HG03439 (cell line): ENCODE data around the gene FYN.
A peak's percentile ranks its signal among the peaks of the same experiment; 100 is the strongest.
"Not testable (repeated sequence)": the region's sequence is repeated elsewhere in the genome, so short reads cannot be mapped to it uniquely, and the experiment has no call there.

ENCODE experiments used
- ATAC-seq: cut with Tn5 transposase; IDR thresholded peaks from one replicate; pipeline ENCODE4 v1.9.1; 2021; ENCODE audit warnings: mild to moderate bottlenecking, moderate library complexity; ENCODE audit not compliant: unreplicated experiment

FYN gene

GRCh38 chr6:111793711-111794111, 79.5 kb downstream of the FYN start:
- peak; percentile 52 for ATAC-seq

DNA sequence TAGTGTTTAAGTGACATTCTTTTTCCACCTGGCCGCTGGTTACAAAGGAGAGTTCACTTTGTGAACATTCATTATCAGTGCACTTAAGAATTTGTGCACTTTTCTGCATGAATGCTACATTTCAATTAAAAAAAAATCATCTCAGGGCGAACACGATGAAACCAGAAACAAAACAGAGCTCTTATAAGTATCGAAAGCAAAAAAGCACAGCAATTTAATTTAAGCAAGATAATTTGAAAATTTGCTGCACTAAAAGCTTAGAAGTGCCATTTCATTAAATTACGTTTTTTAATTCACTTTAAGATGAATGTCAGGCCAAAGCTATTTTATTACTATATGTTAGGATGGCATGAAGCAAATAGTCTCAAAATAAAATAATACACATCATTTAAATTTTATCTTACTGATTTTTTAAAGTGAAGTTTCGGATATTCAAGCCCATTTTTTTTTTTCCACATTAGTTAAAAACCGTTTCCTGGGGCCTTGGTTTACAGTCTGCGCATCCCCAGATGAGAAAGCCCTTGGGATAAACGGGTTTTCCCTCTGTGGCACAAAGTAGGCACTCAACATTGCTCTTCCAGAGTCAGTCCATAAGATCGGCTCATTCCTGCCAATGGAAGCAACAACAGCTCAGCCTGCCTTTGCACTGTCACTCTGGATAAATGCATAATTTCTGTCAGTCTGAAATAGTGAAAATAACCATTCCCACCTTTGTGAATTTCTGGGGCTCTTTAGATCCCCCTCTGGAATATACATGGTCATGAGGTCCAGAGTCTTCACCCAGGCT, 80.1 kb downstream of the FYN start:
- no peak for ATAC-seq

GRCh38 chr6:111792241-111792640, 81.0 kb downstream of the FYN start:
- ATAC-seq = no peak

DNA sequence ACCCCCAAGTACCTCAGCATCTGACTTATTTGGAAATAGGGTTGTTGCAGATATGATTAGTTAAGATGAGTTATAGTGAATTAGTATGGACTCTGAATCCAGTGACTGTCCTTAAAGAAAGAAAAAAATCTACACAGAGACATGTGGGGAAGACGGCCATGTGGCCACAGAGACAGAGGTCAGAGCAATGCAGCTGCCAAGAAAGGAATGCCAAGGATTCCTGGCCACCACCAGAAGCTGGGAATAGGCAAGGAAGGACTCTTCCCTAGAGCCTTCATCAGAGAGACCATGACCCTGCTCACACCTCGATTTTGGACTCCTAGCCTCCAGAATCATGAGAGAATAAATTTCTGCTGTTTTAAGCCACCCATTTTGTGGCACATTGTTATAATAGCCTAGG, 81.8 kb downstream of the FYN start:
- ATAC-seq = no peak

DNA sequence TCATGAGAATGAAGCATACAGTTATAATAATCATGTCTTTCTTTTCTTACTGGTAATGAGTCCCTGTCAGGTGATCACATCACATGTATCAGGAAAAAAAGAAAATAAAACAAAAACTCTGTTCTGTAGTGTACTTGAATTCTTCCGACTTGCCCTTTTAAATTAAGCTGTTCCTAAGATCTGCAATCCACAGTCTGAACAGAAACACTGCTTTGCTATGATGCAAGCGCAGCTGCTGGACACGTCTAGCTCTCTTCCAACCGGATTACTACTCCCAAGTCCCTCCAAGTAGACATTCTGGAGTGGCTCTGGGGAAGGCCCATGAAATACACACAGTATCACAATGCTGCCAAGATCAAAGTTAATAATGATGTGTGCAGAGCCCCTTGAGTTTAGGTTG, 83.7 kb downstream of the FYN start:
- ATAC-seq = no peak

GRCh38 chr6:111788379-111789276, 84.6 kb downstream of the FYN start:
- no peak for ATAC-seq

GRCh38 chr6:111786151-111786550, 87.1 kb downstream of the FYN start:
- ATAC-seq = not testable (repeated sequence)

GRCh38 chr6:111784433-111784832, 88.8 kb downstream of the FYN start:
- ATAC-seq = no peak

DNA sequence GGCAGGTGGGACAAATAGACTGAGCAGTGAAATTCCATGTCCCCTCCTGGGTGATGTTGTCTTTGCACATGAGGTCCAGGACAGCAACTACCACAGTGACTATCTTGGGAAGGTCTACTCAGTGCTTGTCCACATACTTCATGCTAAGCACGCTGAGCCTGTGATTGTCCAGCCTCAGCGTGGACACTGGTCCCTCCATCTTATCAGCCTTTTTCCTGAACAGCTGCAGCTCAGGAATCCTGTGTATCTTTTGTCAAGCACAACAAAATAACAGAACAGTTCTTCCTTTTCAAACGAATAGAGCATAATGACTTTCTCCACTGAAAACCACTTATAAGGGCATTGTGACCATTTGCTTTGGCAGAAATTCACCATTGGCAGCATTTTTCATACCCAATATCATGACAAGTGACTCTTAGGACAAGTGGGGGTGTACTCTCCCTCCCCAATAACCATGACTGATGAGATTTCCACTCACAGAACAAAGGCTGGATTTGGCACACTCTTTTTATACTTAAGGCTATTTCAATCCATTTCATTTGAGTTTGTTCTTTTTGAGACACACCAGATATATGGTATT, 90.3 kb downstream of the FYN start:
- no peak for ATAC-seq

GRCh38 chr6:111782192-111782809, 91.0 kb downstream of the FYN start:
- no peak for ATAC-seq

- no peak for ATAC-seq
Observed at GRCh38 chr6:111781041-111781708, 92.1 kb downstream of the FYN start.

DNA sequence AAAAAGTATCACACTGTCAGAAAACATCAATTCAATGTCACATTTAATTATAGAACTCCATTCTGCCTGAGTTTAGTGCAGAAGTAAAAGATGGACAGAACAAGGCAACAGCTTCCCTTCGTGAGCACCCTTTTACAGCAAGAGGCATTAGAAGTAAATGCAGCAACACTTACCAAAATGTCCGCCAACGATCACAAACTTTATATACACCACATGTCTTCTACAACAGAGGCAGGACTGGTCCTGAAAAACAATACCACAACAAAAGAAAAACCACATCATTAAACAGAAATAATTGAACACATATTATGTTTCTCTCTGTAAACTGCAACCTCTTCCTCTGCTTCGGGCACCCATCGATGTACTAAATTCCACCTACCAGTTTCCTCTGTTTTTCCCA, 92.9 kb downstream of the FYN start:
- ATAC-seq = no peak

DNA sequence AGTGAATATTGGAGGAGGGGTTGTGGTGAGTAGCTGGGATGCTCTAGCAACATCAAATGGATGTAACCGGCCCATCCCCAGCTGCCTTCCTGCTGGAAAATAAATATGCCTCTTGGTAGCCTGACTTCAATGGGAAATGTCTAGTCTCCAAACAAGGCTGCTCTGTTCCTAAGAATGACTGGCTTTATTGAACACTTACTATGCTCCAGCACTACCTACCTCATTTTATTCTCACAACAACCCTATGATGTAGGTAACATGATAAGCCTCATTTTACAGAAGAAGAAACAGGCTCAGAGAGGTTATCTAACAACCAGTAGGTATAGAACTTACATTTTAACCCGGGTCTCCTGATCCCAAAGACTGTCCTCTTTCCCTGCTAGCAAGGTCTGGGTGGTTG, 93.6 kb downstream of the FYN start:
- ATAC-seq = no peak

- ATAC-seq = no peak
Observed at GRCh38 chr6:111779031-111779430, 94.2 kb downstream of the FYN start.

DNA sequence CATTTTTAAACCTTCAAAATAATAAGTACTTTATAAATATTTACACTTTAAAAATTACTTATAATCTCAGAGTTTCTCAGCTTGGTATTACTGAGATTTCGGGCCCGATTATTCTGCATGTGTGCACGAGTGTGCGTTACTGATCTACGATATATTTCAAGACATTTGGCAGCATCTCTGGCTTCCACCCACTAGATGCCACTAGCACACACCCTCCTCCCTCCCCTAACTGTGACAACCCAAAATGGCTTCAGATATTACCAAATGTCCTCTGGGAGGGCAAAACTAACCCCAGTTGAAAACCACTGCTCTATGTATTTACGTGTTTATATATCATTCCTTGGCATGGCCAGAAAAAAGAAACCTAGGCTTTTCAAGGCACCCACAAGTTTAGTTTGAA, 95.9 kb downstream of the FYN start:
- peak; percentile 69 for ATAC-seq

GRCh38 chr6:111776236-111777221, 96.7 kb downstream of the FYN start:
- no peak for ATAC-seq

DNA sequence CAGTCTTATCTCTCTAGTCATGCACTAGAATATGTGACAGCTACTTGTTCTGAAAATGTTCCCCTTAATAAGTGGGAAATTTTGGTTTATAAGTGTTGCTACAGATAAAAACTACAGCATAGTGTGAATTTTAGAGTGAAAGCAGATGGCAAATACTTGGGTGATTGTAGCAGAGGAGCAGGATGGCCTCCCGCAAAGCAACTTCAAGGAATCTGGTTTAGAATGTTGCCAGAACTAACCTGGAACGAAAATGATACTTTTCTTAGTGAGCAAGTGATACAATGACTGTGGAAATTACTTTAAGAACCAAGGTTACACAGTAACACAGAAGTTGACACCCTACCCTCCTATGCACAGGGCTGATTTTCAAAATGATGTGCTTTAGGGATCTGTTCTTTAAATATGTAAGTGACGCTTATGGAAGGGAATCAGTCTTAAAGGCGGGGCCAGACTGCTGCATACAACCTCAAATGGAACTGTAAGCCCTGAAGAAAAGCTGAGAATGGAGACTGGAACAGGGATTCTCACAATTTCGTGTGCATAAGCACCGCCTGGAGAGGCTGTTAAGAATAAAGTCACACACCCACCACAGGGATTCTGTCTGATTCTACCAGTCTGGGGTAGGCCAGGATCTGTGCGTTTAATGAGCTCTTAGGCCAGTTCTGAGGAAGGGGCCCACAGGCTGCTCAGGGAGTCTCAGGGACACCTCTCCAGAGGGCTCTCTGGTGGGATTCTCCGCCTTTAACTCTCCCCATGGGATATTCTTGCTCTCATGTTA, 97.9 kb downstream of the FYN start:
- ATAC-seq = no peak

DNA sequence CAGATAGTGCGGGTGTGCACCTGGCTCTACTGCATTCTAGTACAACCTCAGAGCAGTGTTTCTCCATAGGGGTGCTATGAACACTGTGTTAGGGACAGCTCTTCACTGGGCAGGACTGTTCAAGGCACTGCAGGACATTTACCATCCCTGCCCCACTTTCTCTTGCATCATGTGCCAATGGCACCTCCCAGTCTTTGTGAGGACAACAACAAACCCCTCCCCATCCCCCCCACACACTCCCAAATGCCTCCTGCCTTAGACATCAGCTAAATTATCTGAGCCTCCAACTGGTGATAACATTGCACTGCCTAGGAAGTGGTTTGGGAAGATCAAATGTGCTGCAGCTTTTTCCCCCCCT, 98.9 kb downstream of the FYN start:
- ATAC-seq = no peak
